CD14-positive monocyte (primary cell): Measurements from ENCODE around the gene THBS3. TPM values are rescaled to one million over a fixed set of nuclear protein-coding genes. Genes with fewer than 3 reads are reported as not detected.
A peak's percentile ranks its signal among the peaks of the same experiment; 100 is the strongest.

ENCODE experiments used
- DNase-seq, 3 donors: peaks; one replicate each; pipeline ENCODE4 v3.0.0-alpha.2; 2011 to 2022
- H2AFZ ChIP-seq: 2 replicates; pipeline ENCODE4 v1.6.0; 2012; ENCODE audit warnings: mild to moderate bottlenecking, low read depth, low read length, inconsistent platforms; ENCODE audit not compliant: insufficient read depth, poor library complexity, severe bottlenecking
- H3K27ac ChIP-seq, 2 donors: 1 replicate in 1 of 2; 2 replicates in 1 of 2; pipeline ENCODE4 v1.5.1; 2012 to 2013; ENCODE audit warnings: low read length in 2 of 2, control low read depth in 1 of 2, inconsistent platforms in 1 of 2, low read depth in 1 of 2, mild to moderate bottlenecking in 1 of 2
- H3K27me3 ChIP-seq, 2 donors: one replicate each; pipeline versions ENCODE4 v1.6.0 to v1.6.1; 2011 to 2013; ENCODE audit warnings: low read length in 2 of 2; ENCODE audit not compliant: control insufficient read depth in 2 of 2, insufficient read depth in 2 of 2
- H3K36me3 ChIP-seq, 2 donors: replicated peaks in 1 of 2; 1 replicate in 1 of 2; 2 replicates in 1 of 2; pipeline versions ENCODE4 v1.5.1 to v1.6.1; 2012 to 2013; ENCODE audit warnings: low read length in 2 of 2, control low read depth in 1 of 2, inconsistent platforms in 1 of 2, mild to moderate bottlenecking in 1 of 2; ENCODE audit not compliant: insufficient read depth in 2 of 2, control insufficient read depth in 1 of 2
- H3K4me1 ChIP-seq, 2 donors: 1 replicate in 1 of 2; 2 replicates in 1 of 2; pipeline versions ENCODE4 v1.5.1 to v1.6.1; 2012 to 2013; ENCODE audit warnings: low read length in 2 of 2, control low read depth in 1 of 2, inconsistent platforms in 1 of 2, mild to moderate bottlenecking in 1 of 2, moderate library complexity in 1 of 2; ENCODE audit not compliant: insufficient read depth in 2 of 2, control insufficient read depth in 1 of 2
- H3K4me2 ChIP-seq: replicated peaks from 2 replicates; pipeline ENCODE3; 2012; ENCODE audit warnings: low read length, moderate library complexity, mild to moderate bottlenecking; ENCODE audit not compliant: poor library complexity, severe bottlenecking; ENCODE audit errors: extremely low read depth
- H3K4me3 ChIP-seq, 3 experiments: fragments of 200-600 bp in 1 of 3; sonication (generic) in 1 of 3; replicated peaks in 1 of 3; 1 replicate in 2 of 3; 2 replicates in 1 of 3; pipeline ENCODE4 v1.5.1; 2011 to 2013; ENCODE audit warnings: low read length in 3 of 3, mild to moderate bottlenecking in 3 of 3, control low read depth in 2 of 3, low read depth in 2 of 3, inconsistent platforms in 1 of 3, moderate library complexity in 1 of 3
- H3K79me2 ChIP-seq: 2 replicates; pipeline ENCODE4 v1.6.0; 2012; ENCODE audit warnings: mild to moderate bottlenecking, control low read depth, inconsistent platforms, low read length, moderate library complexity; ENCODE audit not compliant: insufficient read depth
- H3K9ac ChIP-seq: 2 replicates; pipeline ENCODE4 v1.6.0; 2017; ENCODE audit warnings: low read length, mild to moderate bottlenecking; ENCODE audit not compliant: insufficient read depth, poor library complexity, severe bottlenecking
- H3K9me3 ChIP-seq, 2 donors: replicated peaks in 1 of 2; 1 replicate in 1 of 2; 2 replicates in 1 of 2; pipeline versions ENCODE4 v1.5.1 to v1.6.1; 2012 to 2013; ENCODE audit warnings: low read length in 2 of 2, control low read depth in 1 of 2; ENCODE audit not compliant: control insufficient read depth in 1 of 2, insufficient read depth in 1 of 2
- H4K20me1 ChIP-seq: 2 replicates; pipeline ENCODE4 v1.6.0; 2012; ENCODE audit warnings: mild to moderate bottlenecking, low read length, control low read depth, moderate library complexity; ENCODE audit not compliant: insufficient read depth
- H3K27ac Mint-ChIP-seq, 7 donors: one replicate each; pipeline ENCODE4 v1.8.0; 2020; ENCODE audit warnings: mild to moderate bottlenecking in 7 of 7, mixed read lengths in 7 of 7, moderate library complexity in 6 of 7, inconsistent platforms in 2 of 7
- H3K27me3 Mint-ChIP-seq, 3 donors: one replicate each; pipeline ENCODE4 v1.8.0; 2021 to 2022; ENCODE audit warnings: low read depth in 3 of 3, mild to moderate bottlenecking in 3 of 3, mixed read lengths in 3 of 3, moderate library complexity in 3 of 3, inconsistent platforms in 1 of 3
- H3K36me3 Mint-ChIP-seq, 2 donors: one replicate each; pipeline ENCODE4 v1.8.0; 2020; ENCODE audit warnings: mixed read lengths in 2 of 2, inconsistent platforms in 1 of 2, mild to moderate bottlenecking in 1 of 2
- H3K4me1 Mint-ChIP-seq: one replicate; pipeline ENCODE4 v1.8.0; 2020; ENCODE audit warnings: mild to moderate bottlenecking, mixed read lengths
- H3K4me3 Mint-ChIP-seq, 2 donors: one replicate each; pipeline ENCODE4 v1.8.0; 2020; ENCODE audit warnings: mild to moderate bottlenecking in 2 of 2, mixed read lengths in 2 of 2, moderate library complexity in 1 of 2
- H3K9me3 Mint-ChIP-seq, 7 donors: one replicate each; pipeline ENCODE4 v1.8.0; 2020 to 2022; ENCODE audit warnings: mixed read lengths in 7 of 7, mild to moderate bottlenecking in 6 of 7, moderate library complexity in 6 of 7, inconsistent platforms in 2 of 7
- WGBS: methylation state at CpG from one replicate; pipeline ENCODE4 v1.1.5; 2013; ENCODE audit warnings: missing lambda C conversion rate; ENCODE audit not compliant: insufficient coverage; 5-methylcytosine and 5-hydroxymethylcytosine counted together
- intact Hi-C, 2 donors: fragments of 100-400 bp; cut with micrococcal nuclease; formaldehyde crosslinking; loops; one replicate each; pipeline versions ENCODE4 v1.15.0 to v1.15.1; 2023
- polyA plus RNA-seq, 3 donors: library from polyadenylated mRNA; depleted of rRNA in 1 of 3; unstranded in 2 of 3; stranded (reverse) in 1 of 3; fragments of 300-500 nt in 2 of 3; fragments of >200 nt in 1 of 3; fragmentation: Illumina TruSeq in 2 of 3; gene quantifications; 1 replicate in 2 of 3; 2 replicates in 1 of 3; pipeline ENCODE4 v1.2.3, GENCODE V29; 2012 to 2021
- TF ChIP-seq, protein P1 (sequence below): fragments of 200-600 bp; IDR thresholded peaks from one replicate; pipeline ENCODE4 v1.8.0; 2022; ENCODE audit warnings: antibody characterized with exemption, mild to moderate bottlenecking

Gene THBS3
- polyA plus RNA-seq, 3 donors = 3.2 to 50.7 (median 5.3) TPM

DNA sequence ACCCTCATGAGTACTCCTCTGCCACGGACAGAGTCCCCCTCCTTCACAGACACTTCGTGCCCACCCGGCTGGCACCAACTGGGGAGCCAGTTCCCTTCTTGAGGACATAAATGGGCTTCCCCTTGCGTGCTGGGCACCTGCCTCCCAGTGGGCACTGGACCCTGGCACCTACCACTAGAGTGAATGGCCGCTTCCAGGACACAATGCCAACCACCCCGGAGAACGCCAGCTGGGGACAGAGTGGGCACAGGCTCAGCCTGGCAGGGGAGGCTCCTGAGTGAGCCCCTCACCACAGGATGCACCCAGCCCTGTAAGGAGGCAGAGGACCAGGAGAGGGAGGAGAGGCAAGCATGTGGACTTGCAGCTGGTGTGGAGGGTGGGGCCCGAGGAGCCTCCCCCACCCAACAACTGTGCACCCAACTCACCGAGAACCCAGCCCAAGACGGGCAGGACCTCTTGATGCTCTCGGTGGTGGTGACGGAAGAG lies 46.6 kb upstream of the THBS3 start:
- peaks cover 8 to 22% of the 10 kb centered on the region in 2 donors for H3K36me3 ChIP-seq
- H3K4me3 ChIP-seq = peak overlapping the region in 2 of 3 experiments; percentile 78 to 88
- no peaks in the 10 kb centered on the region for H3K9me3 ChIP-seq
- Mint-ChIP-seq H3K4me3 (peak overlapping the region; percentile 87 to 93), H3K27me3 (peaks cover 0 to 5% (median 1%) of the 10 kb centered on the region in 3 donors), H3K4me1 (peaks cover 34% of the 10 kb centered on the region), H3K27ac (peak overlapping the region in 3 of 7 donors; percentile 36 to 48 (median 42)), H3K36me3 (peaks cover 22 to 28% of the 10 kb centered on the region in 2 donors), H3K9me3 (no peaks in the 10 kb centered on the region)
- H3K4me2 ChIP-seq = peak overlapping the region; percentile 97
- H2AFZ ChIP-seq = peak overlapping the region; percentile 92
- peaks cover 3% of the 10 kb centered on the region for H3K79me2 ChIP-seq
- intact Hi-C loops = loop anchor here (5.0 kb wide), 2 partner anchors 68 to 338 kb away; partner anchors contain the start of gene RUSC1 (in 1 of the 2)
- TF ChIP-seq, protein P1, sequence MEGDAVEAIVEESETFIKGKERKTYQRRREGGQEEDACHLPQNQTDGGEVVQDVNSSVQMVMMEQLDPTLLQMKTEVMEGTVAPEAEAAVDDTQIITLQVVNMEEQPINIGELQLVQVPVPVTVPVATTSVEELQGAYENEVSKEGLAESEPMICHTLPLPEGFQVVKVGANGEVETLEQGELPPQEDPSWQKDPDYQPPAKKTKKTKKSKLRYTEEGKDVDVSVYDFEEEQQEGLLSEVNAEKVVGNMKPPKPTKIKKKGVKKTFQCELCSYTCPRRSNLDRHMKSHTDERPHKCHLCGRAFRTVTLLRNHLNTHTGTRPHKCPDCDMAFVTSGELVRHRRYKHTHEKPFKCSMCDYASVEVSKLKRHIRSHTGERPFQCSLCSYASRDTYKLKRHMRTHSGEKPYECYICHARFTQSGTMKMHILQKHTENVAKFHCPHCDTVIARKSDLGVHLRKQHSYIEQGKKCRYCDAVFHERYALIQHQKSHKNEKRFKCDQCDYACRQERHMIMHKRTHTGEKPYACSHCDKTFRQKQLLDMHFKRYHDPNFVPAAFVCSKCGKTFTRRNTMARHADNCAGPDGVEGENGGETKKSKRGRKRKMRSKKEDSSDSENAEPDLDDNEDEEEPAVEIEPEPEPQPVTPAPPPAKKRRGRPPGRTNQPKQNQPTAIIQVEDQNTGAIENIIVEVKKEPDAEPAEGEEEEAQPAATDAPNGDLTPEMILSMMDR = no peak
- peaks cover 32 to 39% of the 10 kb centered on the region in 2 donors for H3K4me1 ChIP-seq
- no peaks in the 10 kb centered on the region for H4K20me1 ChIP-seq
- no peak for DNase-seq
- WGBS = 55% methylated on average over 8 of the region's 12 CpGs
- H3K27me3 ChIP-seq = no peaks in the 10 kb centered on the region
- peak overlapping the region; percentile 61 for H3K9ac ChIP-seq
- no peak overlapping the region for H3K27ac ChIP-seq

DNA sequence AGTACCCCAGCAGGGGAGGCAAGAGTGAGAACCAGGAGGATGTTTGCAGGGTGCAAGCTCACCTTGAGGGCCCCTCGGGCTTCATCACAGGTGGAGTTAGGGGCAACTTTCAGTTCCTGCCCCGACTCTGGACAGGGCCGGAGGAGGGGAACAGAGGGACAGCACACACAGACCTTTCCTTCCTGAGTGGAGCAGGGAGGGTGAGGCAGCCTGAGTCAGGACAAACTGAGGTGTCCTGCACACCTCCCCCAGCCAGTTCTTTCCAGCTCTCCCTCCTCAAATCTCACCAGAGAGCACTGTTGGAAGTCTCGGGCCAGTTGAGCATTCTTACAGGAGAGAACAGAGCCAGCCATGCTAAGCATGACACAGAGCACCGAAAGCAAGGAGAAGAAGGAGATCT lies 46.1 kb upstream of the THBS3 start:
- Histone ChIP-seq H3K27me3 (no peaks in the 10 kb centered on the region), H2AFZ (no peak overlapping the region), H3K36me3 (peaks cover 8 to 18% of the 10 kb centered on the region in 2 donors), H3K79me2 (peaks cover 3% of the 10 kb centered on the region), H3K9ac (no peak overlapping the region), H4K20me1 (no peaks in the 10 kb centered on the region), H3K27ac (no peak overlapping the region), H3K4me1 (peaks cover 32 to 39% of the 10 kb centered on the region in 2 donors), H3K4me3 (peak overlapping the region in 1 of 3 experiments; percentile 88), H3K4me2 (no peak overlapping the region), H3K9me3 (no peaks in the 10 kb centered on the region)
- Mint-ChIP-seq H3K9me3 (no peaks in the 10 kb centered on the region), H3K27ac (peak overlapping the region in 1 of 7 donors; percentile 35), H3K4me3 (no peak overlapping the region), H3K36me3 (peaks cover 21 to 23% of the 10 kb centered on the region in 2 donors), H3K27me3 (peaks cover 0 to 5% (median 1%) of the 10 kb centered on the region in 3 donors), H3K4me1 (peaks cover 34% of the 10 kb centered on the region)
- TF ChIP-seq, protein P1 = no peak
- intact Hi-C loops = loop anchor here (5.0 kb wide), 2 partner anchors 69 to 339 kb away; partner anchors contain the start of gene RUSC1 (in 1 of the 2)
- DNase-seq = no peak
- 80% methylated on average over 3 of the region's 5 CpGs for WGBS
